Measurements from ENCODE around the gene GM2A. TPM values are rescaled to one million over a fixed set of nuclear protein-coding genes. Genes with fewer than 3 reads are reported as not detected.
"Not testable (repeated sequence)": the region's sequence is repeated elsewhere in the genome, so short reads cannot be mapped to it uniquely, and the experiment has no call there.

The GM2A gene
- total RNA-seq, 1 experiment from 2014 or later = 27.6 TPM

DNA sequence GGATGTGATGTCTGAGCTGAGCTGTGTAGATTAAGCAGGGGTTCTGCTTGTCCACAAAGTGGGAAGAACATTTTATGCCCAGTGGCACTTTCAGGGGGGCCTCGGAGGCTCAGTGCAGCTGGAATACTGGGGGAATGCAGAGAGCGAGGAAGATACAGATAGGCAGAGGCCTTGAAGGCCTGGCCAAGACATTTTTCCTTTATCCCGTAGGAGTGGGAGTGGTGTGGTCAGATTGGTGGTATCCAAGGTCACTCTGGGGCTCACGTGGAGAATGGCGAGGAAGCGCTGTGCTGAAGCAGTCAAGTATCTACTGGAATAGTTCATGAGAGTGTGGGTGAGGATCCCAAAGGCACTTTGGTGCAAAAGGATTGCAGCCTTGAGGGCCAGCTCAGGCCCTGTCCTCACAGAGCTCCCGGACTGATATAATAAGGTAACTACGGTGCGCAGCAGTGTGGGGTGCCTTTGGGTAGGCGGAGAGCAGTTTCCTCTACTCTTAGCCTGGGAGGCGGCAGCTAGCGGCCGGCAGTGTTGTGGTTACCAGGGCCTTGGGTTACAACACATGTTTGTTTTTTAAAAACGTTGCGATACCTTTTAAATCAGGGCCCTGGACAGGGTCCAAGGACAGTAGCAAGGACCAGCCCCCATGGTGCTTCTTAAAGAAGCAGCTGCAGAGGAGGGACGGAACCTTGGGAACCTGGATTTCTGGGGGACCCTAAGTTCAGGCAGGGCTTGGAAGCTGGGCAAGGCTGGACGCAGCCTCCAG lies 18.3 kb upstream of the GM2A start:
- Histone ChIP-seq H3K36me3 (ENCODE audit: control insufficient read depth, insufficient read depth, low read length) (no peaks in the 10 kb centered on the region), H3K4me3 (ENCODE audit: low read depth, low read length) (no peak overlapping the region), H3K27me3 (replicated peaks; ENCODE audit: control insufficient read depth, insufficient read depth, low read length) (no peaks in the 10 kb centered on the region), H3K9me3 (0 out of 2 replicates have a peak, but pooled peaks cover 3% of the 10 kb centered on the region), H3K4me1 (no peaks in the 10 kb centered on the region)
- Mint-ChIP-seq H3K4me1 (ENCODE audit: low read depth, unreplicated experiment) (no peaks in the 10 kb centered on the region), H3K36me3 (ENCODE audit: insufficient read depth, unreplicated experiment) (no peaks in the 10 kb centered on the region), H3K9me3 (ENCODE audit: unreplicated experiment) (no peaks in the 10 kb centered on the region), H3K27ac (ENCODE audit: unreplicated experiment) (no peak overlapping the region), H3K27me3 (ENCODE audit: insufficient read depth, unreplicated experiment) (peaks cover 3% of the 10 kb centered on the region), H3K4me3 (ENCODE audit: unreplicated experiment) (no peak overlapping the region)
- ChIA-PET POLR2A (no interaction called here), CTCF (interaction anchor here (0.9 kb wide), 1 partner anchor 11 kb away, joined by 3 read pairs; the partner anchor contains the start of gene CCDC69)
- no peak for DNase-seq
- intact Hi-C loops (cut with micrococcal nuclease; ENCODE audit: unreplicated experiment) = loop anchor here (5.0 kb wide), 1 partner anchor 172 kb away; no protein-coding TSS in a partner anchor
- no TSS peak for BruUV-seq (replicated peaks)
- TF ChIP-seq, protein P1, sequence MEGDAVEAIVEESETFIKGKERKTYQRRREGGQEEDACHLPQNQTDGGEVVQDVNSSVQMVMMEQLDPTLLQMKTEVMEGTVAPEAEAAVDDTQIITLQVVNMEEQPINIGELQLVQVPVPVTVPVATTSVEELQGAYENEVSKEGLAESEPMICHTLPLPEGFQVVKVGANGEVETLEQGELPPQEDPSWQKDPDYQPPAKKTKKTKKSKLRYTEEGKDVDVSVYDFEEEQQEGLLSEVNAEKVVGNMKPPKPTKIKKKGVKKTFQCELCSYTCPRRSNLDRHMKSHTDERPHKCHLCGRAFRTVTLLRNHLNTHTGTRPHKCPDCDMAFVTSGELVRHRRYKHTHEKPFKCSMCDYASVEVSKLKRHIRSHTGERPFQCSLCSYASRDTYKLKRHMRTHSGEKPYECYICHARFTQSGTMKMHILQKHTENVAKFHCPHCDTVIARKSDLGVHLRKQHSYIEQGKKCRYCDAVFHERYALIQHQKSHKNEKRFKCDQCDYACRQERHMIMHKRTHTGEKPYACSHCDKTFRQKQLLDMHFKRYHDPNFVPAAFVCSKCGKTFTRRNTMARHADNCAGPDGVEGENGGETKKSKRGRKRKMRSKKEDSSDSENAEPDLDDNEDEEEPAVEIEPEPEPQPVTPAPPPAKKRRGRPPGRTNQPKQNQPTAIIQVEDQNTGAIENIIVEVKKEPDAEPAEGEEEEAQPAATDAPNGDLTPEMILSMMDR (IDR thresholded peaks at IDR 0.05; ENCODE audit: insufficient read depth in 1 of 2, low read depth in 1 of 2, low read length in 1 of 2, severe bottlenecking in 1 of 2, unreplicated experiment in 1 of 2) = no peak

DNA sequence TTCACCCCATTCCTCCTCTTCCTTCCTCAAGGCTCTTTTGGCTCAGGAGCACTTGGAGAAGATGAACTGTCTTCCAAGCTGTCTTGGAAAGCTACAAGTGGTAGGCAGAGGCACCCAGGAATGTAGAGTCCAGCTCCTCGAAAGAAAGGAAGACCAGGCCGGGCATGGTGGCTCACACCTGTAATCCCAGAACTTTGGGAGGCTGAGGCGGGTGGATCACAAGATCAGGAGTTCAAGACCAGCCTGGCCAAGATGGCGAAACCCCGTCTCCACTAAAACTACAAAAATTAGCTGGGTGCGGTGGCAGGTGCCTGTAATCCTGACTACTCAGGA lies 17.8 kb upstream of the GM2A start:
- H3K9me3 Mint-ChIP-seq (ENCODE audit: unreplicated experiment); BruUV-seq (replicated peaks); H3K4me1 Mint-ChIP-seq (ENCODE audit: low read depth, unreplicated experiment); H3K27ac Mint-ChIP-seq (ENCODE audit: unreplicated experiment); DNase-seq; H3K4me1 ChIP-seq; H3K36me3 ChIP-seq (ENCODE audit: control insufficient read depth, insufficient read depth, low read length); POLR2A ChIA-PET; H3K27me3 ChIP-seq (replicated peaks; ENCODE audit: control insufficient read depth, insufficient read depth, low read length); H3K27me3 Mint-ChIP-seq (ENCODE audit: insufficient read depth, unreplicated experiment); intact Hi-C loops (cut with micrococcal nuclease; ENCODE audit: unreplicated experiment); H3K4me3 Mint-ChIP-seq (ENCODE audit: unreplicated experiment); H3K9me3 ChIP-seq; H3K4me3 ChIP-seq (ENCODE audit: low read depth, low read length); H3K36me3 Mint-ChIP-seq (ENCODE audit: insufficient read depth, unreplicated experiment): not testable (repeated sequence)
- CTCF ChIA-PET = interaction anchor here (0.9 kb wide), 1 partner anchor 11 kb away, joined by 3 read pairs; the partner anchor contains the start of gene CCDC69

DNA sequence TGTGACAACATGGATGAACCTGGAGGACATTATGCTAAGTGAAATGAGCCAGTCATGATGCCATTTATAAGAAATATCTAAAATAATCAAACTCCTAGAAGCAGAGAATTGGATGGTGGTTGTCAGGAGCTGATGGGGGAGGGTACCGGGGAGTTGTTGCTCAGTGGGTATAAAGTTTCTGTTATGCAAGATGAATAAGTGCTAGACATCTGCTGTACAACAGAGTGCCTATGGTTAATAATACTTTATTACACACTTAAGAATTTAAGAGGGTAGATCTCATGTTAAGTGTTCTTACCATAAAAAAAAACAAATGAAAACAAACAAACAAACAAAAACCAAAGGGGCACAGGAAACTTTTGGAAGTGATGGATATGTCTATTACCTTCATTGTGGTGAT lies 16.1 kb upstream of the GM2A start:
- Histone ChIP-seq H3K4me3 (ENCODE audit: low read depth, low read length) (no peak overlapping the region), H3K4me1 (peaks cover 9% of the 10 kb centered on the region), H3K27me3 (replicated peaks; ENCODE audit: control insufficient read depth, insufficient read depth, low read length) (no peaks in the 10 kb centered on the region), H3K36me3 (ENCODE audit: control insufficient read depth, insufficient read depth, low read length) (no peaks in the 10 kb centered on the region), H3K9me3 (no peaks in the 10 kb centered on the region)
- no TSS peak for BruUV-seq (replicated peaks)
- ChIA-PET POLR2A (no interaction called here), CTCF (no interaction called here)
- H3K4me3 Mint-ChIP-seq (ENCODE audit: unreplicated experiment) = no peak overlapping the region
- H3K36me3 Mint-ChIP-seq (ENCODE audit: insufficient read depth, unreplicated experiment) = no peaks in the 10 kb centered on the region
- H3K27me3 Mint-ChIP-seq (ENCODE audit: insufficient read depth, unreplicated experiment) = peaks cover 3% of the 10 kb centered on the region
- intact Hi-C loops (cut with micrococcal nuclease; ENCODE audit: unreplicated experiment) = no loop called here
- TF ChIP-seq, protein P1 (IDR thresholded peaks at IDR 0.05; ENCODE audit: insufficient read depth in 1 of 2, low read depth in 1 of 2, low read length in 1 of 2, severe bottlenecking in 1 of 2, unreplicated experiment in 1 of 2) = no peak
- no peak for DNase-seq
- no peaks in the 10 kb centered on the region for H3K9me3 Mint-ChIP-seq (ENCODE audit: unreplicated experiment)
- H3K4me1 Mint-ChIP-seq (ENCODE audit: low read depth, unreplicated experiment) = peaks cover 9% of the 10 kb centered on the region
- no peak overlapping the region for H3K27ac Mint-ChIP-seq (ENCODE audit: unreplicated experiment)
